Measurements from ENCODE around the gene JMJD8. TPM values are rescaled to one million over a fixed set of nuclear protein-coding genes. Genes with fewer than 3 reads are reported as not detected.
A peak's percentile ranks its signal among the peaks of the same experiment; 100 is the strongest.

JMJD8 gene
- total and polyA plus RNA-seq, 9 of the 15 experiments (the other 6 are each of a cell fraction or from before 2014, with no cell fraction given), result 1.2 to 50.6 (median 29.3) TPM

DNA sequence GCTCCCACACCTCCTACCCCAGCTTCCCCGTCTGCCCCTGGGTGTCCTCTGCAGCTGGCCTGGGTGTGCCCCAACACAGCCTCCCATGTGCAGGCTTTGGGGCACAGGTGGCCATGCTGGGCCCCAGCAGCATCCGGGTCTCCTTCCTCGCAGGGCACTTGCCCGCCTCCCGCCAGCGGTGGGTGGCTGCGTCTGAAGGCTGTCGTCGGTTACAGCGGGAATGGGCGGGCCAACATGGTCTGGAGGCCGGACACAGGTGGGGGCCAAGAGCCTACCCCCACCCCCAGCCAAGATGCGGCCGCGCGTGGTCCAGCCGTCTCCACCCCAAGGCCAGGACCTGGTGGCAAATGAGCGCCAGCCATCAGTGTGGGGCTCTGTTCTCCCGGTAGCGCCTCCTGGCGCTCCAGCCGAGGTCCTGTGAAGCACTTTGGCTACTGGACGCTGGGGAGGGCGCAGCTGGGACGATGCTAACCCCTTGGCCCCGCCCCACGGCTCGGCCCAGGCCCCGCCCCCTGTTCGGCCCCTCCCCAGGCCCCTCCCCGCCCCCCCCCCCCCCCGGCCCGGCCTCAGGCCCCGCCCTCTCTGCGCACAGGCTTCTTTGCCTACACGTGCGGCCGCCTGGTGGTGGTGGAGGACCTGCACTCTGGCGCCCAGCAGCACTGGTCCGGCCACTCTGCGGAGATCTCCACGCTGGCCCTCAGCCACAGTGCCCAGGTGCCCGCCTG, 23.5 kb downstream of the JMJD8 start (continued):
- TF ChIP-seq REST (IDR thresholded peaks at IDR 0.05; ENCODE audit: borderline replicate concordance), result peak; percentile 56; the same call in 1 of the 2 replicates
- TF ChIP-seq REST (CRISPR knock-in tag; IDR thresholded peaks at IDR 0.05; ENCODE audit: low read depth), result no peak
- TF ChIP-seq SP1 (CRISPR knock-in tag; IDR thresholded peaks at IDR 0.05), result peak; percentile 80
- TF ChIP-seq TAF1 (IDR thresholded peaks at IDR 0.05; ENCODE audit: control insufficient read depth, extremely low read depth, insufficient read depth, low read length, severe bottlenecking), result peak; percentile 29
- TF ChIP-seq TOE1 (IDR thresholded peaks at IDR 0.05; ENCODE audit: borderline replicate concordance), result 0 out of 2 replicates have a peak, but pooled peaks have one; percentile 26
- TF ChIP-seq TOE1 (CRISPR knock-in tag; IDR thresholded peaks at IDR 0.05; ENCODE audit: borderline replicate concordance, low read depth), result no peak
- 0 out of 2 replicates have a peak, but pooled peaks have one; percentile 34 for TF ChIP-seq ZKSCAN1 (IDR thresholded peaks at IDR 0.05; ENCODE audit: low read depth, low read length)
- TF ChIP-seq CREB1 (IDR thresholded peaks at IDR 0.05), result peak; percentile 40; the same call in 1 of the 2 replicates
- TF ChIP-seq CREB1 (CRISPR knock-in tag; IDR thresholded peaks at IDR 0.05), result no peak; the same call in 1 of the 2 replicates
- TF ChIP-seq CREM (IDR thresholded peaks at IDR 0.05; ENCODE audit: low read depth), result peak; percentile 50; the same call in 1 of the 2 replicates
- peak; percentile 60; the same call in 1 of the 2 replicates for TF ChIP-seq L3MBTL2 (IDR thresholded peaks at IDR 0.05)
- TF ChIP-seq STAG1 (CRISPR knock-in tag; IDR thresholded peaks at IDR 0.05; ENCODE audit: borderline replicate concordance), result 0 out of 2 replicates have a peak, but pooled peaks have one; percentile 10
- peak; percentile 90 for TF ChIP-seq CTCFL (IDR thresholded peaks at IDR 0.05; ENCODE audit: borderline replicate concordance, insufficient read depth, low read depth, low read length, poor library complexity, severe bottlenecking)
- peak; percentile 64 to 69 for TF ChIP-seq RAD21 (CRISPR knock-in tag; conservative IDR thresholded peaks at IDR 0.05 in 1 of 2, IDR thresholded peaks at IDR 0.05 in 1 of 2)
- no peak for TF ChIP-seq NR2C2 (CRISPR knock-in tag; IDR thresholded peaks at IDR 0.05)
- TF ChIP-seq NR2C2 (tag; IDR thresholded peaks at IDR 0.05), result no peak

Data from K562 (cell line).